ENCODE measurements around the gene IDI1.

The IDI1 gene

GRCh38 chr10:996031-996430 lies 52.9 kb downstream of the IDI1 start:
- in situ Hi-C loops (cut with MboI; ENCODE audit: low sequenced_read_pairs), result no loop called here

GRCh38 chr10:995559-995926 lies 53.4 kb downstream of the IDI1 start:
- in situ Hi-C loops (cut with MboI; ENCODE audit: low sequenced_read_pairs), result no loop called here

GRCh38 chr10:994836-995558 lies 53.9 kb downstream of the IDI1 start:
- in situ Hi-C loops (cut with MboI; ENCODE audit: low sequenced_read_pairs), result no loop called here

DNA sequence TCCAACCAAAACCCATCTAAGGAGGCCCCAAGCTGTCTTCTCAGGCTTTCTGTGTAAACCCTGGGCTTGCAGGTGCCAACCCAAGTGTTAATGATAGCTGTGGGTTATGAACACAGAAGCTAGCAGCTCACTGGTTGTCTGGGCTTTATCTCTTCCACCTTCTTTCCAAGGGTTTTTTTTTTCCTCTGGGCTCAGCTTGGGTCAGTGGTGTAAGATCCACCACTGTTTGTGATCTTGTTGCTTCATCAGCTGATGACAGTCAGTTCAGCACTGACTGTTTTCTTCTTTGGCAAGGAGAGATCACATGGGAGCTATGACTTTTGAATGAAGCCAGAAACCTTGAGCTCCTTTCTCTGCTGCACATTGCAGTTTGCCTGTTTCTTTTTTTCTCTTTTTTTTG lies 56.0 kb downstream of the IDI1 start:
- in situ Hi-C loops (cut with MboI; ENCODE audit: low sequenced_read_pairs), result no loop called here

GRCh38 chr10:992467-992866 lies 56.5 kb downstream of the IDI1 start:
- in situ Hi-C loops (cut with MboI; ENCODE audit: low sequenced_read_pairs), result no loop called here

GRCh38 chr10:990808-991207 lies 58.1 kb downstream of the IDI1 start:
- in situ Hi-C loops (cut with MboI; ENCODE audit: low sequenced_read_pairs), result no loop called here
